CD14-positive monocyte (primary cell): ENCODE measurements around the gene LAMB3. TPM values are rescaled to one million over a fixed set of nuclear protein-coding genes. Genes with fewer than 3 reads are reported as not detected.

ENCODE experiments used
- DNase-seq, 3 donors: peaks; one replicate each; pipeline ENCODE4 v3.0.0-alpha.2; 2011 to 2022
- H2AFZ ChIP-seq: 2 replicates; pipeline ENCODE4 v1.6.0; 2012; ENCODE audit warnings: mild to moderate bottlenecking, low read depth, low read length, inconsistent platforms; ENCODE audit not compliant: insufficient read depth, poor library complexity, severe bottlenecking
- H3K27ac ChIP-seq, 2 donors: 1 replicate in 1 of 2; 2 replicates in 1 of 2; pipeline ENCODE4 v1.5.1; 2012 to 2013; ENCODE audit warnings: low read length in 2 of 2, control low read depth in 1 of 2, inconsistent platforms in 1 of 2, low read depth in 1 of 2, mild to moderate bottlenecking in 1 of 2
- H3K27me3 ChIP-seq, 2 donors: one replicate each; pipeline versions ENCODE4 v1.6.0 to v1.6.1; 2011 to 2013; ENCODE audit warnings: low read length in 2 of 2; ENCODE audit not compliant: control insufficient read depth in 2 of 2, insufficient read depth in 2 of 2
- H3K36me3 ChIP-seq, 2 donors: replicated peaks in 1 of 2; 1 replicate in 1 of 2; 2 replicates in 1 of 2; pipeline versions ENCODE4 v1.5.1 to v1.6.1; 2012 to 2013; ENCODE audit warnings: low read length in 2 of 2, control low read depth in 1 of 2, inconsistent platforms in 1 of 2, mild to moderate bottlenecking in 1 of 2; ENCODE audit not compliant: insufficient read depth in 2 of 2, control insufficient read depth in 1 of 2
- H3K4me1 ChIP-seq, 2 donors: 1 replicate in 1 of 2; 2 replicates in 1 of 2; pipeline versions ENCODE4 v1.5.1 to v1.6.1; 2012 to 2013; ENCODE audit warnings: low read length in 2 of 2, control low read depth in 1 of 2, inconsistent platforms in 1 of 2, mild to moderate bottlenecking in 1 of 2, moderate library complexity in 1 of 2; ENCODE audit not compliant: insufficient read depth in 2 of 2, control insufficient read depth in 1 of 2
- H3K4me2 ChIP-seq: replicated peaks from 2 replicates; pipeline ENCODE3; 2012; ENCODE audit warnings: low read length, moderate library complexity, mild to moderate bottlenecking; ENCODE audit not compliant: poor library complexity, severe bottlenecking; ENCODE audit errors: extremely low read depth
- H3K4me3 ChIP-seq, 3 experiments: fragments of 200-600 bp in 1 of 3; sonication (generic) in 1 of 3; replicated peaks in 1 of 3; 1 replicate in 2 of 3; 2 replicates in 1 of 3; pipeline ENCODE4 v1.5.1; 2011 to 2013; ENCODE audit warnings: low read length in 3 of 3, mild to moderate bottlenecking in 3 of 3, control low read depth in 2 of 3, low read depth in 2 of 3, inconsistent platforms in 1 of 3, moderate library complexity in 1 of 3
- H3K79me2 ChIP-seq: 2 replicates; pipeline ENCODE4 v1.6.0; 2012; ENCODE audit warnings: mild to moderate bottlenecking, control low read depth, inconsistent platforms, low read length, moderate library complexity; ENCODE audit not compliant: insufficient read depth
- H3K9ac ChIP-seq: 2 replicates; pipeline ENCODE4 v1.6.0; 2017; ENCODE audit warnings: low read length, mild to moderate bottlenecking; ENCODE audit not compliant: insufficient read depth, poor library complexity, severe bottlenecking
- H3K9me3 ChIP-seq, 2 donors: replicated peaks in 1 of 2; 1 replicate in 1 of 2; 2 replicates in 1 of 2; pipeline versions ENCODE4 v1.5.1 to v1.6.1; 2012 to 2013; ENCODE audit warnings: low read length in 2 of 2, control low read depth in 1 of 2; ENCODE audit not compliant: control insufficient read depth in 1 of 2, insufficient read depth in 1 of 2
- H4K20me1 ChIP-seq: 2 replicates; pipeline ENCODE4 v1.6.0; 2012; ENCODE audit warnings: mild to moderate bottlenecking, low read length, control low read depth, moderate library complexity; ENCODE audit not compliant: insufficient read depth
- H3K27ac Mint-ChIP-seq, 7 donors: one replicate each; pipeline ENCODE4 v1.8.0; 2020; ENCODE audit warnings: mild to moderate bottlenecking in 7 of 7, mixed read lengths in 7 of 7, moderate library complexity in 6 of 7, inconsistent platforms in 2 of 7
- H3K27me3 Mint-ChIP-seq, 3 donors: one replicate each; pipeline ENCODE4 v1.8.0; 2021 to 2022; ENCODE audit warnings: low read depth in 3 of 3, mild to moderate bottlenecking in 3 of 3, mixed read lengths in 3 of 3, moderate library complexity in 3 of 3, inconsistent platforms in 1 of 3
- H3K36me3 Mint-ChIP-seq, 2 donors: one replicate each; pipeline ENCODE4 v1.8.0; 2020; ENCODE audit warnings: mixed read lengths in 2 of 2, inconsistent platforms in 1 of 2, mild to moderate bottlenecking in 1 of 2
- H3K4me1 Mint-ChIP-seq: one replicate; pipeline ENCODE4 v1.8.0; 2020; ENCODE audit warnings: mild to moderate bottlenecking, mixed read lengths
- H3K4me3 Mint-ChIP-seq, 2 donors: one replicate each; pipeline ENCODE4 v1.8.0; 2020; ENCODE audit warnings: mild to moderate bottlenecking in 2 of 2, mixed read lengths in 2 of 2, moderate library complexity in 1 of 2
- H3K9me3 Mint-ChIP-seq, 7 donors: one replicate each; pipeline ENCODE4 v1.8.0; 2020 to 2022; ENCODE audit warnings: mixed read lengths in 7 of 7, mild to moderate bottlenecking in 6 of 7, moderate library complexity in 6 of 7, inconsistent platforms in 2 of 7
- WGBS: methylation state at CpG from one replicate; pipeline ENCODE4 v1.1.5; 2013; ENCODE audit warnings: missing lambda C conversion rate; ENCODE audit not compliant: insufficient coverage; 5-methylcytosine and 5-hydroxymethylcytosine counted together
- intact Hi-C, 2 donors: fragments of 100-400 bp; cut with micrococcal nuclease; formaldehyde crosslinking; loops; one replicate each; pipeline versions ENCODE4 v1.15.0 to v1.15.1; 2023
- polyA plus RNA-seq, 3 donors: library from polyadenylated mRNA; depleted of rRNA in 1 of 3; unstranded in 2 of 3; stranded (reverse) in 1 of 3; fragments of 300-500 nt in 2 of 3; fragments of >200 nt in 1 of 3; fragmentation: Illumina TruSeq in 2 of 3; gene quantifications; 1 replicate in 2 of 3; 2 replicates in 1 of 3; pipeline ENCODE4 v1.2.3, GENCODE V29; 2012 to 2021
- TF ChIP-seq, protein P1 (sequence below): fragments of 200-600 bp; IDR thresholded peaks from one replicate; pipeline ENCODE4 v1.8.0; 2022; ENCODE audit warnings: antibody characterized with exemption, mild to moderate bottlenecking

Gene LAMB3
- polyA plus RNA-seq, 3 donors: 0.29 to 0.67 (median 0.30) TPM

- H3K27ac ChIP-seq: peak overlapping the region; percentile 6 to 18
- WGBS: 37% methylated on average over 13 of the region's 16 CpGs
Observed at GRCh38 chr1:209627027-209627731, 25.0 kb downstream of the LAMB3 start.

GRCh38 chr1:209626346-209627026 is 25.7 kb downstream of the LAMB3 start:
- Histone ChIP-seq H3K4me2 (no peak overlapping the region), H3K36me3 (no peaks in the 10 kb centered on the region), H3K9ac (no peak overlapping the region), H4K20me1 (no peaks in the 10 kb centered on the region), H3K27me3 (peaks cover 0 to 8% of the 10 kb centered on the region in 2 donors), H3K4me3 (no peak overlapping the region), H3K9me3 (no peaks in the 10 kb centered on the region), H3K79me2 (no peaks in the 10 kb centered on the region), H2AFZ (no peak overlapping the region), H3K27ac (peak overlapping the region; percentile 6 to 18), H3K4me1 (peaks cover 20% of the 10 kb centered on the region in 2 donors)
- TF ChIP-seq, protein P1, sequence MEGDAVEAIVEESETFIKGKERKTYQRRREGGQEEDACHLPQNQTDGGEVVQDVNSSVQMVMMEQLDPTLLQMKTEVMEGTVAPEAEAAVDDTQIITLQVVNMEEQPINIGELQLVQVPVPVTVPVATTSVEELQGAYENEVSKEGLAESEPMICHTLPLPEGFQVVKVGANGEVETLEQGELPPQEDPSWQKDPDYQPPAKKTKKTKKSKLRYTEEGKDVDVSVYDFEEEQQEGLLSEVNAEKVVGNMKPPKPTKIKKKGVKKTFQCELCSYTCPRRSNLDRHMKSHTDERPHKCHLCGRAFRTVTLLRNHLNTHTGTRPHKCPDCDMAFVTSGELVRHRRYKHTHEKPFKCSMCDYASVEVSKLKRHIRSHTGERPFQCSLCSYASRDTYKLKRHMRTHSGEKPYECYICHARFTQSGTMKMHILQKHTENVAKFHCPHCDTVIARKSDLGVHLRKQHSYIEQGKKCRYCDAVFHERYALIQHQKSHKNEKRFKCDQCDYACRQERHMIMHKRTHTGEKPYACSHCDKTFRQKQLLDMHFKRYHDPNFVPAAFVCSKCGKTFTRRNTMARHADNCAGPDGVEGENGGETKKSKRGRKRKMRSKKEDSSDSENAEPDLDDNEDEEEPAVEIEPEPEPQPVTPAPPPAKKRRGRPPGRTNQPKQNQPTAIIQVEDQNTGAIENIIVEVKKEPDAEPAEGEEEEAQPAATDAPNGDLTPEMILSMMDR: no peak
- Mint-ChIP-seq H3K27ac (peak overlapping the region; percentile 70 to 93 (median 82)), H3K9me3 (peaks cover 0 to 8% (median 4%) of the 10 kb centered on the region in 7 donors), H3K27me3 (peaks cover 19 to 36% (median 33%) of the 10 kb centered on the region in 3 donors), H3K4me1 (peaks cover 27% of the 10 kb centered on the region), H3K36me3 (no peaks in the 10 kb centered on the region), H3K4me3 (no peak overlapping the region)
- DNase-seq: peak; percentile 31 to 53 (median 36)
- intact Hi-C loops: loop anchor here in 1 of 2 donors (5.0 to 10.0 kb wide), 3 partner anchors 48 to 66 kb away; partner anchors contain the start of gene G0S2
- 77% methylated on average over 19 of the region's 19 CpGs for WGBS

More at GRCh38 chr1:209627027-209627731, 25.0 kb downstream of the LAMB3 start:
- H2AFZ ChIP-seq: peak overlapping the region; percentile 64
- H3K4me2 ChIP-seq: peak overlapping the region; percentile 22
- H3K36me3 Mint-ChIP-seq: no peaks in the 10 kb centered on the region
- H3K36me3 ChIP-seq: no peaks in the 10 kb centered on the region
- H3K27me3 ChIP-seq: peaks cover 0 to 13% of the 10 kb centered on the region in 2 donors
- H3K9ac ChIP-seq: no peak overlapping the region
- intact Hi-C loops: loop anchor here in 1 of 2 donors (5.0 to 10.0 kb wide), 3 partner anchors 48 to 65 kb away; partner anchors contain the start of gene G0S2
- H3K9me3 Mint-ChIP-seq: peaks cover 0 to 8% (median 4%) of the 10 kb centered on the region in 7 donors
- H3K27me3 Mint-ChIP-seq: peaks cover 16 to 36% (median 35%) of the 10 kb centered on the region in 3 donors
- no peaks in the 10 kb centered on the region for H3K9me3 ChIP-seq
- H3K4me3 ChIP-seq: no peak overlapping the region
- no peaks in the 10 kb centered on the region for H4K20me1 ChIP-seq
- peak overlapping the region; percentile 60 to 86 (median 80) for H3K27ac Mint-ChIP-seq
- H3K79me2 ChIP-seq: no peaks in the 10 kb centered on the region
- H3K4me3 Mint-ChIP-seq: peak overlapping the region in 1 of 2 donors; percentile 59
- peaks cover 20% of the 10 kb centered on the region in 2 donors for H3K4me1 ChIP-seq
- TF ChIP-seq, protein P1: no peak
- peak; percentile 59 to 75 (median 69) for DNase-seq
- peaks cover 27% of the 10 kb centered on the region for H3K4me1 Mint-ChIP-seq
